ENCODE data around the gene TSPAN3. TPM values are rescaled to one million over a fixed set of nuclear protein-coding genes. Genes with fewer than 3 reads are reported as not detected.

TSPAN3 gene
- total RNA-seq, 1 donor from 2014 or later = 223 TPM

DNA sequence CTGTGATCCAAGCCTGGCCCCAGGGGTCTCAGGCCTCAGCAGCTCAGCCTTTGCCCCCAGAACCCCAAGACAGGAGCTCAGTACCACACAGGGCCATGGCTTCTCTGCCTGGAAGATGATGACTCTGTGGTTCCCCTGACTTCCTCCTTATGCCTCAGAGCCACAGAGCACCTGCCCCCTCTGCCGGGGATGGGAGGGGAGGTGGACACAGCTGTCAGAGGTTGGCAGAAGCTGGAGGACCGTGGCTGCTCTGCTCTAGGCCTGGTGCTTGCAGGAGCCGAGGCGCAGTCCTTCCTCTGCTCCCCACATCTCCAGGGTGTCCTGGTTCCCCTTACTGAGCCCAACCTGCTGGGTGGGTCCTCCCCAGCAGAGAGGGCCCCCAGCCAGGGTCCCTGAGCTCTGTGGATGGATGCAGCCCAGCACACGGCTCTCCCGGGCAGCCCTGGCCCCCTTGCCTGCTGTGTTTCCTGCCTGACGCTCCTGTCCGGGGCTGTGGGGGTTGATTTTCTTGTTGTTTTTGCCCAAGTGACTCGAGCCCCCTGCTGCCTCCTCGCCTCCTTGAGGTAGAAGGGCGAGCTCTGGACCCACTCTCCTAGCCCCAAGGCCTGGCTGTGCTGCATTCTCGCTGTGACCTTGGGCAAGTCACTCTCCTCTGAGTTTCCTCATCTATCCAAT, 39.4 kb downstream of the TSPAN3 start:
- Mint-ChIP-seq H3K4me3 (ENCODE audit: unreplicated experiment) (no peak overlapping the region), H3K36me3 (ENCODE audit: low read depth, unreplicated experiment) (no peaks in the 10 kb centered on the region), H3K9me3 (ENCODE audit: unreplicated experiment) (no peaks in the 10 kb centered on the region), H3K27ac (ENCODE audit: unreplicated experiment) (no peak overlapping the region), H3K27me3 (ENCODE audit: low read depth, unreplicated experiment) (peaks cover 12% of the 10 kb centered on the region), H3K4me1 (ENCODE audit: low read depth, unreplicated experiment) (no peaks in the 10 kb centered on the region)
- no peak overlapping the region for H3K4me2 ChIP-seq (ENCODE audit: low read length)
- H3K27me3 ChIP-seq (ENCODE audit: insufficient read depth, low read length) = no peaks in the 10 kb centered on the region
- H3K4me1 ChIP-seq (ENCODE audit: insufficient read depth, low read length) = no peaks in the 10 kb centered on the region
- H3K9ac ChIP-seq (ENCODE audit: low read length) = no peak overlapping the region
- TF ChIP-seq, protein P1, sequence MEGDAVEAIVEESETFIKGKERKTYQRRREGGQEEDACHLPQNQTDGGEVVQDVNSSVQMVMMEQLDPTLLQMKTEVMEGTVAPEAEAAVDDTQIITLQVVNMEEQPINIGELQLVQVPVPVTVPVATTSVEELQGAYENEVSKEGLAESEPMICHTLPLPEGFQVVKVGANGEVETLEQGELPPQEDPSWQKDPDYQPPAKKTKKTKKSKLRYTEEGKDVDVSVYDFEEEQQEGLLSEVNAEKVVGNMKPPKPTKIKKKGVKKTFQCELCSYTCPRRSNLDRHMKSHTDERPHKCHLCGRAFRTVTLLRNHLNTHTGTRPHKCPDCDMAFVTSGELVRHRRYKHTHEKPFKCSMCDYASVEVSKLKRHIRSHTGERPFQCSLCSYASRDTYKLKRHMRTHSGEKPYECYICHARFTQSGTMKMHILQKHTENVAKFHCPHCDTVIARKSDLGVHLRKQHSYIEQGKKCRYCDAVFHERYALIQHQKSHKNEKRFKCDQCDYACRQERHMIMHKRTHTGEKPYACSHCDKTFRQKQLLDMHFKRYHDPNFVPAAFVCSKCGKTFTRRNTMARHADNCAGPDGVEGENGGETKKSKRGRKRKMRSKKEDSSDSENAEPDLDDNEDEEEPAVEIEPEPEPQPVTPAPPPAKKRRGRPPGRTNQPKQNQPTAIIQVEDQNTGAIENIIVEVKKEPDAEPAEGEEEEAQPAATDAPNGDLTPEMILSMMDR (IDR thresholded peaks at IDR 0.05; ENCODE audit: insufficient read depth, low read depth, low read length) = no peak
- no peak for TF ChIP-seq EZH2 (IDR thresholded peaks at IDR 0.05; ENCODE audit: insufficient read depth, low read length)
- FAIRE-seq (no peak), DNase-seq (ENCODE audit: low read depth) (no peak)
- H3K36me3 ChIP-seq (ENCODE audit: insufficient read depth, low read length) = no peaks in the 10 kb centered on the region
- H2AFZ ChIP-seq (ENCODE audit: low read depth, low read length) = no peak overlapping the region
- H3K79me2 ChIP-seq (ENCODE audit: insufficient read depth, low read length) = no peaks in the 10 kb centered on the region
- H3K27ac ChIP-seq (ENCODE audit: low read depth, low read length) = no peak overlapping the region
- H3K4me3 ChIP-seq (ENCODE audit: insufficient read depth, low read depth, low read length) = no peak overlapping the region
- no peaks in the 10 kb centered on the region for H3K9me3 ChIP-seq (ENCODE audit: insufficient read depth, low read depth, low read length)
- H4K20me1 ChIP-seq (ENCODE audit: insufficient read depth, low read length) = no peaks in the 10 kb centered on the region

GRCh38 chr15:77030928-77031375, 40.0 kb downstream of the TSPAN3 start:
- Mint-ChIP-seq H3K36me3 (ENCODE audit: low read depth, unreplicated experiment) (no peaks in the 10 kb centered on the region), H3K27ac (ENCODE audit: unreplicated experiment) (no peak overlapping the region), H3K4me1 (ENCODE audit: low read depth, unreplicated experiment) (no peaks in the 10 kb centered on the region), H3K27me3 (ENCODE audit: low read depth, unreplicated experiment) (peaks cover 15% of the 10 kb centered on the region), H3K9me3 (ENCODE audit: unreplicated experiment) (no peaks in the 10 kb centered on the region), H3K4me3 (ENCODE audit: unreplicated experiment) (no peak overlapping the region)
- TF ChIP-seq, protein P1 (IDR thresholded peaks at IDR 0.05; ENCODE audit: insufficient read depth, low read depth, low read length) = no peak
- no peak for TF ChIP-seq EZH2 (IDR thresholded peaks at IDR 0.05; ENCODE audit: insufficient read depth, low read length)
- H3K27ac ChIP-seq (ENCODE audit: low read depth, low read length) = no peak overlapping the region
- H3K36me3 ChIP-seq (ENCODE audit: insufficient read depth, low read length) = no peaks in the 10 kb centered on the region
- FAIRE-seq (no peak), DNase-seq (ENCODE audit: low read depth) (no peak)
- no peaks in the 10 kb centered on the region for H3K79me2 ChIP-seq (ENCODE audit: insufficient read depth, low read length)
- no peak overlapping the region for H3K4me3 ChIP-seq (ENCODE audit: insufficient read depth, low read depth, low read length)
- H3K4me1 ChIP-seq (ENCODE audit: insufficient read depth, low read length) = no peaks in the 10 kb centered on the region
- no peaks in the 10 kb centered on the region for H4K20me1 ChIP-seq (ENCODE audit: insufficient read depth, low read length)
- no peaks in the 10 kb centered on the region for H3K27me3 ChIP-seq (ENCODE audit: insufficient read depth, low read length)
- no peak overlapping the region for H2AFZ ChIP-seq (ENCODE audit: low read depth, low read length)
- H3K9ac ChIP-seq (ENCODE audit: low read length) = no peak overlapping the region
- no peaks in the 10 kb centered on the region for H3K9me3 ChIP-seq (ENCODE audit: insufficient read depth, low read depth, low read length)
- no peak overlapping the region for H3K4me2 ChIP-seq (ENCODE audit: low read length)

Data from astrocyte (in vitro differentiated cells and primary cell).